RPMI8226 (cell line): Measurements from ENCODE around the gene RUNX3.
A peak's percentile ranks its signal among the peaks of the same experiment; 100 is the strongest.
"Not testable (repeated sequence)": the region's sequence is repeated elsewhere in the genome, so short reads cannot be mapped to it uniquely, and the experiment has no call there.

Experiments used
- DNase-seq: peaks from one replicate; pipeline ENCODE4 v3.0.0-alpha.2; 2015

RUNX3 gene

GRCh38 chr1:24930260-24931145 is at the start of gene RUNX3:
RUNX3 (minus strand) TSS chr1:24930276; CDS start chr1:24929868, 408 bp downstream.
- DNase-seq = peak; percentile 97

GRCh38 chr1:24979232-24979631 is 49.2 kb upstream of the RUNX3 start:
- not testable (repeated sequence) for DNase-seq

- DNase-seq = no peak
Measured at GRCh38 chr1:24978383-24979032, 48.4 kb upstream of the RUNX3 start.

- DNase-seq = no peak
Measured at GRCh38 chr1:24975391-24975790, 45.3 kb upstream of the RUNX3 start.

GRCh38 chr1:24973315-24973714 is 43.2 kb upstream of the RUNX3 start:
- no peak for DNase-seq

GRCh38 chr1:24972915-24973242 is 42.8 kb upstream of the RUNX3 start:
- no peak for DNase-seq

- no peak for DNase-seq
Measured at GRCh38 chr1:24972221-24972914, 42.3 kb upstream of the RUNX3 start.

- no peak for DNase-seq
Measured at GRCh38 chr1:24970926-24971875, 41.1 kb upstream of the RUNX3 start.

GRCh38 chr1:24970399-24970753 is 40.3 kb upstream of the RUNX3 start:
- no peak for DNase-seq

GRCh38 chr1:24969596-24970398 is 39.7 kb upstream of the RUNX3 start:
- DNase-seq = no peak

- no peak for DNase-seq
Measured at GRCh38 chr1:24968941-24969585, 39.0 kb upstream of the RUNX3 start.

GRCh38 chr1:24967962-24968361 is 37.9 kb upstream of the RUNX3 start:
- DNase-seq = no peak

- no peak for DNase-seq
Measured at GRCh38 chr1:24967555-24967954, 37.5 kb upstream of the RUNX3 start.

- no peak for DNase-seq
Measured at GRCh38 chr1:24966724-24967346, 36.8 kb upstream of the RUNX3 start.

- no peak for DNase-seq
Measured at GRCh38 chr1:24966121-24966723, 36.1 kb upstream of the RUNX3 start.

- DNase-seq = no peak
Measured at GRCh38 chr1:24965571-24965930, 35.5 kb upstream of the RUNX3 start.

- peak; percentile 91 for DNase-seq
Measured at GRCh38 chr1:24964811-24965570, 34.9 kb upstream of the RUNX3 start.

- no peak for DNase-seq
Measured at GRCh38 chr1:24963943-24964693, 34.0 kb upstream of the RUNX3 start.
